ENCODE measurements around the gene NCLN.
"Not testable (repeated sequence)": the region's sequence is repeated elsewhere in the genome, so short reads cannot be mapped to it uniquely, and the experiment has no call there.

Gene NCLN

GRCh38 chr19:3231288-3231687, 45.6 kb downstream of the NCLN start:
- no peak for DNase-seq

- no peak for DNase-seq
Measured at GRCh38 chr19:3233116-3233515, 47.4 kb downstream of the NCLN start.

DNA sequence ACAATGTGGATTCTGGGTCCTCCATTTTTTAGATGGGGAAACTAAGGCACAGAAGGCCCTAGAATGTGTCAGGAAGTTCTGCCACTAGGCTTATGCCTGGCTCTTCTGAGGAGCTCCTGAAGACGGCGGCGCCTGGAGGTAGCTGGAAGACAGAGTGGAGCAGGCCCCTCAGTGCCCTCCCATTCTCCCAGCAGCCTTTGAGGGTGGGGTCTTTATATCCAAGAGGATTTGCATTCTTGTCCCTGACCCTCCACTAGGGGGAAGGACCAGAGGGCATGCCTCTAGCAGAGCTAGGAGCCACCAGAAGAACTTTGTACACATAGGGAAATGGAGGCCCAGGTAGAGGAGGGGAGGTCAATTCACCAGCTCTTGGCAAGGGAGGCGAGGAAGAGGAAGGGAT, 48.1 kb downstream of the NCLN start:
- DNase-seq, result no peak

- no peak for DNase-seq
Measured at GRCh38 chr19:3234800-3235199, 49.1 kb downstream of the NCLN start.

GRCh38 chr19:3235604-3236003, 49.9 kb downstream of the NCLN start:
- not testable (repeated sequence) for DNase-seq

GRCh38 chr19:3236272-3236671, 50.5 kb downstream of the NCLN start:
- DNase-seq, result no peak

GRCh38 chr19:3238066-3238561, 52.4 kb downstream of the NCLN start:
- no peak for DNase-seq

DNA sequence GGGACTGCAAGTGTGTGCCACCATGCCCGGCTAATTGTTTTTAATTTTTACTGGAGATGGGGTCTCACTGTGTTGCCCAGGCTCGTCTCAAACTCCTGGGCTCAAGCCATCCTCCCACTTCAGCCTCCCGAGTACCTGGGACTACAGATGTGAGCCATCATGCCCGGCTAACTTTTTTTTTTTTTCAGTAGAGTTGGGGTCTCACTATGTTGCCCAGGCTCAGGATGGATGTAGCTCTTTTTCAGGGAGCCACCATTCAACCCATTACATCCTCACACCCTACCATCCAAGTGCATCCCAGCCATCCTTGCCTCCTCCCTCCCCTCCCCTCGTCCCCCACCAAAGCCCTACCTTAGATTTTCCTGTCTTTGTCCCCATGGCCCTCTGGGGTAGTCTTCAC, 53.6 kb downstream of the NCLN start:
- no peak for DNase-seq

- peak; percentile 50 for DNase-seq
Measured at GRCh38 chr19:3243819-3244700, 58.3 kb downstream of the NCLN start.

DNA sequence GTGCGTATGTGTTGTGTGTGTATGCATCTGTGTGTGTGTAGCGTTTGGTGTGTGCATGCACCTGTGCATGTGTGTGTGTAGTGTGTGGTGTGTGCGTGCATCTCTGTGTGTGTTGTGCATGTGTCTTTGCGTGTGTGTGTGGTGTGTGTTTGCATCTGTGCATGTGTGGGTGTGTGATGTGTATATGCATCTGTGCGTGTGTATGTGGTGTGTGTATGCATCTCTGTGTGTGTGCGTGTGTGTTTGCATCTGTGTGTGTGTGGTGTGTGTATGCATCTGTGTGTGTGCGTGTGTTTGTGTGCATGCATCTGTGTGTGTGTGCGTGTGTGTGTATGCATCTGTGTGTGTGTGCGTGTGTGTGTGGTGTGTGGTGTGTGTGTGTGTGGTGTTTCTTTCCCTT, 59.3 kb downstream of the NCLN start:
- no peak for DNase-seq

GRCh38 chr19:3248728-3249326, 63.1 kb downstream of the NCLN start:
- no peak for DNase-seq

GRCh38 chr19:3249408-3249807, 63.7 kb downstream of the NCLN start:
- no peak for DNase-seq

GRCh38 chr19:3250675-3251074, 64.9 kb downstream of the NCLN start:
- peak; percentile 58 for DNase-seq

DNA sequence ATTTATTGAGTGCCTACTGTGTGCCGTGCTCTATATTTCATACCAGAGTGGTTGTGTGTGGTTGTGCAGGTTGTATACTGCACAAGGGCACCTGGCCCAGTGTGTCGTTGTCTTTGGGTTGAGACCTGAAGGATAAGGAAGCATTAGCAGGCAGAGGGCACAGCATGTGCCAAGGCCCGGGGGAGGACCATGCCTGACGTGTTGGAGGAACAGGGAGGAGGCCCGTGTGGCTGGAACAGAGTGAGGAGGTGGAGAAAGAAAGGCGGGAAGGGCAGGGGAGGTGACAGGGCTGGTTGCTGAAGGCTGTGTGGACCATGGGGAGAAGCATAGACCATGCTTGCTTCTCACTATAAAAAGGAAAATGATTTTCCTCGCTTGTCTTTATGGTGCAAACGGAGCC, 65.5 kb downstream of the NCLN start:
- no peak for DNase-seq

DNA sequence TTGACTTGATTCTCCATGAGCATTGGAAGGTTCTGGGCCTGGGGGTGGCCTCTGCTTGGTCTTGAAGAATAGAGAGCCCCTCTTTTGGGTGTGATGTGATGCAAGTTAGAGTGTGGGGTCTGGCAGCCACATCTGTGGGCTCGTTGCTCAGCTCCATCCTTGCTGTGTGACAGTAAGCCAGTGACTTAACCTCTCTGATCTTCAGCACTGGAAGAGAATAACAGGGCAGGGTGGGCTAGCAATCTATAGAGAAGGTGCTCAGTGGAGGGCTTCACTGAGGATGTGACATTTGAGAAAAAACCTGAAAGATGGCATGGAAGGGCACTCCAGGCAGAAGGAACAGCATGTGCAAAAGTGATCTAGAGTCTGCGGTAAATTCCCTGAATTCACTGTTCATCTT, 66.9 kb downstream of the NCLN start:
- no peak for DNase-seq

GRCh38 chr19:3253270-3253669, 67.5 kb downstream of the NCLN start:
- DNase-seq, result no peak

GRCh38 chr19:3254520-3254919, 68.8 kb downstream of the NCLN start:
- no peak for DNase-seq

GRCh38 chr19:3257071-3257470, 71.3 kb downstream of the NCLN start:
- DNase-seq, result no peak
